Endodermal cell (in vitro differentiated cells): ENCODE data around the gene EMILIN2. TPM values are rescaled to one million over a fixed set of nuclear protein-coding genes. Genes with fewer than 3 reads are reported as not detected.
A peak's percentile ranks its signal among the peaks of the same experiment; 100 is the strongest.

ENCODE experiments used
- DNase-seq: peaks from one replicate; pipeline ENCODE4 v3.0.0-alpha.2; 2017
- H3K27ac ChIP-seq: 2 replicates; pipeline ENCODE4 v1.5.1; 2013; ENCODE audit warnings: mild to moderate bottlenecking, low read depth, low read length, moderate library complexity
- H3K27me3 ChIP-seq: 2 replicates; pipeline ENCODE4 v1.6.1; 2013; ENCODE audit warnings: mild to moderate bottlenecking, low read length, moderate library complexity; ENCODE audit not compliant: insufficient read depth, control insufficient read depth, poor library complexity, severe bottlenecking
- H3K36me3 ChIP-seq: 2 replicates; pipeline ENCODE4 v1.7.0; 2013; ENCODE audit warnings: mild to moderate bottlenecking, low read length, moderate library complexity; ENCODE audit not compliant: control insufficient read depth, insufficient read depth
- H3K4me1 ChIP-seq: one replicate; pipeline ENCODE4 v1.7.0; 2013; ENCODE audit warnings: low read length; ENCODE audit not compliant: control insufficient read depth, insufficient read depth
- H3K4me3 ChIP-seq: 2 replicates; pipeline ENCODE4 v1.5.1; 2013; ENCODE audit warnings: mild to moderate bottlenecking, low read length, moderate library complexity
- H3K9ac ChIP-seq: 2 replicates; pipeline ENCODE4 v1.6.1; 2013; ENCODE audit warnings: mild to moderate bottlenecking, low read length, moderate library complexity; ENCODE audit not compliant: poor library complexity, severe bottlenecking; ENCODE audit errors: extremely low read depth
- H3K9me3 ChIP-seq: 2 replicates; pipeline ENCODE4 v1.6.1; 2013; ENCODE audit warnings: mild to moderate bottlenecking, low read length, moderate library complexity; ENCODE audit not compliant: control insufficient read depth
- H3K27ac Mint-ChIP-seq: 2 replicates; pipeline ENCODE4 v1.8.0; 2020; ENCODE audit warnings: mixed read lengths
- H3K27me3 Mint-ChIP-seq: 2 replicates; pipeline ENCODE4 v1.8.0; 2021; ENCODE audit warnings: mild to moderate bottlenecking, mixed read lengths; ENCODE audit not compliant: insufficient read depth
- H3K36me3 Mint-ChIP-seq: 2 replicates; pipeline ENCODE4 v1.8.0; 2020; ENCODE audit warnings: low read depth, mixed read lengths
- H3K4me1 Mint-ChIP-seq: 2 replicates; pipeline ENCODE4 v1.8.0; 2020; ENCODE audit warnings: mixed read lengths
- H3K4me3 Mint-ChIP-seq: 2 replicates; pipeline ENCODE4 v1.8.0; 2020; ENCODE audit warnings: mild to moderate bottlenecking, moderate library complexity, mixed read lengths
- H3K9me3 Mint-ChIP-seq: 2 replicates; pipeline ENCODE4 v1.8.0; 2020; ENCODE audit warnings: mild to moderate bottlenecking, mixed read lengths
- CTCF ChIP-seq: fragments of 200-600 bp; sonication (generic); conservative IDR thresholded peaks from 2 replicates; pipeline ENCODE4 v1.5.0; 2021; ENCODE audit warnings: antibody characterized with exemption, mild to moderate bottlenecking
- WGBS, 2 experiments: methylation state at CpG; one replicate each; pipeline versions ENCODE4 v1.1.5 to v1.1.7; 2013; ENCODE audit warnings: missing lambda C conversion rate in 2 of 2, mixed read lengths in 1 of 2; ENCODE audit not compliant: insufficient coverage in 1 of 2, insufficient read length in 1 of 2; 5-methylcytosine and 5-hydroxymethylcytosine counted together
- total RNA-seq, 2 donors: library from RNA; stranded (reverse); fragmentation: NEBNext Ultra II Directional in 1 of 2; extraction: Animal tissue kit (Norgen Biotek cat#: 25700) in 1 of 2; gene quantifications; 2 replicates in 1 of 2; 3 replicates in 1 of 2; pipeline ENCODE4 v1.2.1, GENCODE V29; 2021

The EMILIN2 gene
- total RNA-seq, 2 donors from 2014 or later = 14.2 to 16.8 TPM

- peak; percentile 34 for DNase-seq
- TF ChIP-seq CTCF = no peak
- Histone ChIP-seq H3K4me1 (no peaks in the 10 kb centered on the region), H3K9ac (no peak overlapping the region), H3K27me3 (peaks cover 30% of the 10 kb centered on the region), H3K4me3 (no peak overlapping the region), H3K9me3 (no peaks in the 10 kb centered on the region), H3K27ac (no peak overlapping the region), H3K36me3 (peaks cover 35% of the 10 kb centered on the region)
- Mint-ChIP-seq H3K27me3 (peaks cover 8% of the 10 kb centered on the region), H3K36me3 (peaks cover 41% of the 10 kb centered on the region), H3K9me3 (no peaks in the 10 kb centered on the region), H3K27ac (no peak overlapping the region), H3K4me1 (peaks cover 6% of the 10 kb centered on the region), H3K4me3 (peak overlapping the region; percentile 67)
- 81 to 96% methylated on average over 4 to 5 of the region's 5 CpGs for WGBS, 2 experiments
These were observed 60.8 kb downstream of the EMILIN2 start for GRCh38 chr18:2907550-2908135.

GRCh38 chr18:2908166-2908945 lies 61.5 kb downstream of the EMILIN2 start:
- TF ChIP-seq CTCF = no peak
- peaks cover 43% of the 10 kb centered on the region for H3K36me3 Mint-ChIP-seq
- H3K4me1 ChIP-seq = no peaks in the 10 kb centered on the region
- no peak overlapping the region for H3K9ac ChIP-seq
- H3K4me1 Mint-ChIP-seq = peaks cover 6% of the 10 kb centered on the region
- H3K27ac ChIP-seq = no peak overlapping the region
- no peaks in the 10 kb centered on the region for H3K9me3 Mint-ChIP-seq
- H3K36me3 ChIP-seq = peaks cover 42% of the 10 kb centered on the region
- peak; percentile 32 for DNase-seq
- H3K27me3 Mint-ChIP-seq = peaks cover 8% of the 10 kb centered on the region
- WGBS, 2 experiments = 86 to 96% methylated on average over 5 to 9 of the region's 9 CpGs
- H3K9me3 ChIP-seq = no peaks in the 10 kb centered on the region
- H3K27me3 ChIP-seq = peaks cover 30% of the 10 kb centered on the region
- H3K27ac Mint-ChIP-seq = no peak overlapping the region
- peak overlapping the region; percentile 67 for H3K4me3 Mint-ChIP-seq
- H3K4me3 ChIP-seq = no peak overlapping the region

DNA sequence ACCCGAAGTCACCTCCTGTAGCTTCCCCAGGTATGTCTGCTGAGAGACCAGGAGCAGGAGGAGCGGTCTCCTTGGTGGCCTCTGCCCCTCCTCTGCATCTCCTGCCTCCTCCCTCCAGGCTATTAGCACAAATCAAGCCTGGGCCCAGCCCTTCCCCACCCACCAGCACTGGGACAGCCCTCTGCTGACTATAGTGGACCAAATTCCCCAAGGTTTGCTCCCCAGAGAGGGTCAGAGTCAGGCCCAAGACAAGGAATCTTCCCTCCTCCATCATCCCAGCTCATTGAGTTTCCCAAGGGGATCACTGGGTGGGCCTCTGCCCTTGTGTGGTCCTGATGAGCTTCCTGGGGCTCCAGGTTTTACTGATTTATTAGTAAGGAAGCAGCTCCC lies 62.1 kb downstream of the EMILIN2 start:
- Mint-ChIP-seq H3K27ac (no peak overlapping the region), H3K4me1 (peaks cover 6% of the 10 kb centered on the region), H3K27me3 (peaks cover 8% of the 10 kb centered on the region), H3K4me3 (no peak overlapping the region), H3K36me3 (peaks cover 49% of the 10 kb centered on the region), H3K9me3 (no peaks in the 10 kb centered on the region)
- peak; percentile 34 for DNase-seq
- Histone ChIP-seq H3K4me3 (no peak overlapping the region), H3K9ac (no peak overlapping the region), H3K27me3 (peaks cover 30% of the 10 kb centered on the region), H3K9me3 (no peaks in the 10 kb centered on the region), H3K4me1 (no peaks in the 10 kb centered on the region), H3K36me3 (peaks cover 44% of the 10 kb centered on the region), H3K27ac (no peak overlapping the region)
- 86 to 95% methylated on average over 1 to 2 of the region's 2 CpGs for WGBS, 2 experiments
- TF ChIP-seq CTCF = no peak
